Measurements from ENCODE around the gene SIRT7.
A peak's percentile ranks its signal among the peaks of the same experiment; 100 is the strongest.
"Not testable (repeated sequence)": the region's sequence is repeated elsewhere in the genome, so short reads cannot be mapped to it uniquely, and the experiment has no call there.

Gene SIRT7

GRCh38 chr17:81954131-81955057 lies 36.4 kb upstream of the SIRT7 start:
- DNase-seq, result no peak

GRCh38 chr17:81953443-81953842 lies 35.5 kb upstream of the SIRT7 start:
- not testable (repeated sequence) for DNase-seq

DNA sequence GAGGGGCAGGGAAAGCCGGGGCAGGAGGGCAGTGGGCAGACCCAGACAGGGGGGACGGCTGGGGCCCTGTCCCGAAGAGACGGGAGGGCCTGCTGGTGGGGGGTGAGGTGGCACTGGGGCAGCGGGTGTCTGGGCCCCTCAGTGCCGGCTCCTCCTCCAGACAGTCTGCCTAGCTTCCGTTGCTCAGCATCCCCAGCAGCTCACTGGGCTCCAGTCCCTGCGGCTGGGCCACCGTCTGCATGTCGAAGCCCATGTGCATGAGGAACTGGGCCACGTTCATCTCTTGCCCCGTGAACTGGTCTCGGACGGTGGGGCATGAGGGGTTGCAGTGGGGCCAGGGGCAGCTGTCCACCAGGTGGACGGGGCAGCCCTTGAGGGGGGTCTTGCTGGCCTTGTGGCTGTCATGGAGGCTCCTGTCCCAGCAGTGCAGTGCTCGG lies 34.8 kb upstream of the SIRT7 start:
- DNase-seq, result no peak

DNA sequence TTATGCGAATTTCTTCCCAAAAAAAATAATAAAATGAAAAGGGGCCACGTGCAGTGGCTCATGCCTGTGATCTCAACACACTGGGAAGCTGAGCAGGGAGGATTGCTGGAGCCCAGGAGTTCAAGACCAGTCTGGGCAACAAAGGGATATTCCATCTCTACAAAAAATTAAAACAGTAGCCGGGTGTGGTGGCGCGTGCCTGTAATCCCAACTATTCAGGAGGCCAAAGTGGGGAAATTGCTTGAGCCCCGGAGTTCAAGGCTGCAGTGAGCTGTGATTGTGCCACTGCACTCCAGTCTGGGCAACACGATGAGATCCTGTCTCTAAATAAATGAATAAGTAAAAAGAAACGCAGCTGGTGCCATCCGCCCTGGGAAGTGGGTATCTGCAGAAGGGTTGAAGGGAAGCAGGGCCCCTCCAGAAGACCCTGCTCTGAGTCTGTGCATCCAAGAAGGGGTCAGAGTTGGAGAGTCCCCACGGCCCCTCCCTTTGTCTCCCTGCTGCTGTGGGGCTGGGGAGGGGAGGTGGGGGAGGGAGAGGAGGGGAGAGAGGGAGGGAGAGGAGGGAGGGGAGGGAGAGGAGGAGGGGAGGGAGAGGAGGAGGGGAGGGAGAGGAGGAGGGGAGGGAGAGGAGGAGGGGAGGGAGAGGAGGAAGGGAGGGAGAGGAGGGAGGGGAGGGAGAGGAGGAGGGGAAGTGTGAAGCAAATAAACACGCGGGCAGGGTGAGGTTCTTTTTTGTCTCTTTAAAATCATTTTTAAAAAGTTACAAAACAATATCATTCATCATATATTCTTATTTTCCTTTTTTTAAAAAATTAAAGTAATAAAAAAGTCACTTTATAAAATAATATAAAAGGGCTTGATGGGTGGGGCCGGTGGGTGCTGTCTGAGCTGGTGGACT lies 34.1 kb upstream of the SIRT7 start:
- no peak for DNase-seq

- no peak for DNase-seq
Measured at GRCh38 chr17:81950501-81950900, 32.5 kb upstream of the SIRT7 start.

DNA sequence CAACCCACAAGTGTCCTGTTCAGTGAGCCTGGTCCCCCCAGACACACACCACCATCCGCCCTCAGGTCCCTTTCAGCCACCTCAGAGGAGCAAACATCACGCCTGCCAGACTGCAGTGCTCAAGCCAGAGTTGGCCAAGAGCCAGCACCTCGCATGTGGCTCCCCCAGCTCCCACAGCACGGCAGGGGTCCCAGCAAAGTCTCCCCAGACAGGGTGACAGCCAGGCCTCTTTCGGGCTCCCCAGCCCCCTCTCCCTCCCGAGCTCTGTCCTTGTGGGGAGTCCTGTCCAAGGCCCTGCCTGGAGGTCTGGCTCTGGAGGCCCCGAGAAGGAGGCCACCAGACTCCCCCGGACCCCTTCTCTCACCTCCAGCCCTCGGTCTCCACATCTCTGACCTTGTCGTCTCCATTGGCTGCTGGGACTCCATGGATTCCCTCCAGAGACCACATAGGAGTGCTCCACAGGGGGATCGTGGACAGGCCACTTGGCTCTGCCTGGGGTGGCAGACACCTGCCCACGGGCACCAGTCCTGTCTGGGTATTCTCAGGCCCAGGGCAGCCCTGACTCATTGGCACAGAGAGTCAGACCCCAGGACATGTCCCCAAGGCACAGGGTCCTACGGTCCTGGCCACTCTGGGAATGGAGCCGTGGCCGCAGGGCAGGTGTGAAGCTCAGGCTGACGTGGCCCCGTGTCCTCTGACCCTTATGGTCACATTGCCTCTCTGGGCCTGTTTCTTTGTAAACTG lies 30.8 kb upstream of the SIRT7 start:
- DNase-seq, result no peak

- DNase-seq, result no peak
Measured at GRCh38 chr17:81947189-81947588, 29.2 kb upstream of the SIRT7 start, which contains the start of gene MYADML2. Gene MYADML2, minus strand, starts transcription at chr17:81947233. Its CDS starts 5,492 bp downstream, at chr17:81941741.

DNA sequence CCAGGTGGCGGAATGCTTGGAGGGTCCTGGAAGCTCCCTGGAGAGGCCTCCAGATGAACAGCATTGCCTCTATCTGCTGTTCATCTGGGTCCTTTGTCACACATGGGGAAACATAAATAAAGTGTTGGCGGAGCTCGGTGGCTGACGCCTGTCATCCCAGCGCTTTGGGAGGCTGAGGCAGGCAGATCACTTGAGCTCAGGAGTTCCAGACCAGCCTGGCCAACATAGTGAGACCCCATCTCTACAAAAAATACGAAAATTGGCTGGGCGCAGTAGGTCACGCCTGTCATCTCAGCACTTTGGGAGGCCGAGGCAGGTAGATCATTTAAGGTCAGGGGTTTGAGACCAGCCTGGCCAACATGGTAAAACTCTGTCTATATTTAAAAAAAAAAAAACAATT lies 26.9 kb upstream of the SIRT7 start:
- DNase-seq, result no peak

DNA sequence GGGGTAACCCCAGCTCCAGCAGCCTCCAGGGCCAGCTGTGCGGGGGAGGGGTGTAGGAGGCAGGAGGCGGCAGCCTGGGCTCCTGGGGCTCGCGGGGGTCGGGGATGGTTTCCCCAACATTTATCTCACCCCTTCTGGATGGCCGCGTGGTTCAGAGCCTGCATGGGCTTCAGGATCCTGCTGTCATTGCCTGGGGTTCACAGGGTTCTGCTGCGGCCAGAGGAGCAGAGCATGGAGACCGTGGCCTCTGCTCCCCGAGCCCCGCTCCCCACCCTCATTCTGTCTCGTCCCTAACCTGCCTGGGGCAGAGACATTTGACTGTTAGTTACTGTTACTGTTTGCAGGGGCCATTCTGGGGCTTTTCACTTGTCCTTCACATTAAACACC lies 24.2 kb upstream of the SIRT7 start:
- no peak for DNase-seq

GRCh38 chr17:81941484-81942166 lies 23.6 kb upstream of the SIRT7 start:
- DNase-seq, result peak; percentile 23

DNA sequence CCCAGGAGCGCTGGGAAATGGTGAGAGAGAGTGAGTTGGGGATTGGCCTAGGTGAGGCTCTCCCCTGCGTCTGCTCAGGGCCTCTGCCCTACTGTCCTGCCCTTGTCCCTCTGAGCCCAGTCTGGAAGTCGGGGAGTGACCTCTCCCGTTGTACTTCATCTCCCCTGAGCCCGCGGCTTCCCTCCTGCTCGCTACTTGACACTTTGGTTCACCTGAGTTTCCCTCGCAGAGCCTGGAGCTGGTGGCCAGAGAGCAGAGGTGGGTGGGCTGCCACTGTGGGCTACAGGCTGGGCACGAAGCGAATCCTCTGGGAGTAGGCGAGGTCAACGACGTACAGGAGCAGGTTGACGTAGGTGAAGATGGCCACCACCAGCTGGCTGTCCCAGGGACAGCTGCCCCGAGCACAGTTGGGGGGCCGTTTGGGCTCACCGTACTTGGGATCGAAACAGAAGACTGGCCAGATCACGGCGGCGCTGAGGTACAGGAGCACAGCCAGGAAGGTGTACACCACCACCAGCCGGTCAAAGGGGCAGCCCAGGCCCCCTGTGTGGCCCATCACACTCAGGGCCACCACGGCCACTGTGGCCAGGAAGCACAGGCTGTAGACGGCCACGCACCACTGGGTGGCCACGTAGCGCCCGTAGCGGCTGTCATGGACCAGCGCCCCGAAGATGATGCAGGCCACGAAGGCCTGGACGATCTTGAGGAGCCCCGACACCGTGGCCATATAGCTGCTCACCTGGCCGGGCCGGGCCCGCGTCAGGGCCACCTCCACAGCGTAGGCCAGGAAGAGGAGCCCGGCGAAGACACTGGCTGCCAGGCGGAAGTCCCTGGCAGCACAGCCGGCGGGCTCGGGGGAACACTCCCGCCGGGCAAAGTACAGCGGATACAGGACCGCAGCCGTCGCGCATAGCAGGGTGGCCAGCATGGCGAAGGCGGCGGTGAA lies 22.8 kb upstream of the SIRT7 start:
- DNase-seq, result no peak

- no peak for DNase-seq
Measured at GRCh38 chr17:81939881-81940385, 22.0 kb upstream of the SIRT7 start.

GRCh38 chr17:81939218-81939617 lies 21.2 kb upstream of the SIRT7 start:
- no peak for DNase-seq

DNA sequence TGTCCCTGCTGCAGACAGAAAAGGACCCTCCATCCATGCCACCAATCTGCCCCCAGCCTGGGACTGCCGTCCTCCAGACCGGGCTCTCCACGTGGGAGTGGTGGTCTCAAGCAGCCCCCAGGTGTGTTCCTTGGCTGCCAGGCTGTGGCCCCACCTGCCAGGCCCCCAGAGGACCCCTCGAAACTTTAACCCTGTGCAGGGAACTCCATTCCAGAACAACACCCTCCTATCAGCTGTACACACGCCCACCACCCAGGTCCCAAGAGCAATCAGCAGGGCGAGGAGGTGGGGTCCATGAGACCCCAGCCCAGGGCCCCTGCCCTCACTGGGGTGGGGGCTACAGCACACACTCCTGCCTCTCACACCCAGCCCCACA lies 17.7 kb upstream of the SIRT7 start:
- no peak for DNase-seq

DNA sequence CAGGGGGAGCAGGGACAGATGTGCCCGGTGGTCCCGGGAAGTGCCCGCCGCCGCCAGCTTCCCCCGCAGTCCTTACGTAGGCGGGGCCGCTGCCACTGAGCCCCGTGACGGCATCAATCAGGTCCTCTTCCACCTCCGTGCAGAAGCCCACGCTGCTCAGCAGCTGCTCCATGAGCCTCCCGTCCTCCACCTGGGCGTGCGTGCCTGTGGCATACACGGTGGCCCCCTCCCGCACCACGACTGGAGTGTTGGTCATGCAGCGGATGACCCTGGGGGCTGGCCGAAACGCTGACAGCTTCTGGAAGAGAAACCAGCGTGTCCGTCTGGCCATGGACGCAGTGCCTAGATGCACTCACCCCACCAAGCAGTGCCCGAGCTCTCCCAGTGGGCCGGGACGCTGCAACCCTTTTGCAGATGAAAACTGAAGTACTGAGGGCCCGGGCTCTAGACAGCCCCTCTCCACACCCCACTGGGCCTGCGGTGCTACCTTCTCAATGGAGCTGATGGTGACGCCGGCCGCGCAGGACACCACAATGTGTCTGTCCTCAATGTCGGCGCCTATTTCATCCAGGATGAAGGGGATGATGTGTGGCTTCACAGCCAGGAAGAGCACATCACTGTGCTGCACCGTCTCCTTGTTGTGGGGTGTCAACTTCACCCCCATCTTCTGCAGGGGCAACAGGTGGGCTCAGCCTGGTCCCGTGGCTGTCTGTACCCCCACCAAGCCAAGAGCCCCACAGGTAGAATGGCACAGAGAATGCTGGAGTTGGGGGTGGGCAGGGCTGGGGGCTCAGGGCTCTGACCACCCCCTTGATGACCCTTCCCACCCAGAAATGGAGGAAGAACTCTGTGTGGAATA lies 17.1 kb upstream of the SIRT7 start:
- no peak for DNase-seq

DNA sequence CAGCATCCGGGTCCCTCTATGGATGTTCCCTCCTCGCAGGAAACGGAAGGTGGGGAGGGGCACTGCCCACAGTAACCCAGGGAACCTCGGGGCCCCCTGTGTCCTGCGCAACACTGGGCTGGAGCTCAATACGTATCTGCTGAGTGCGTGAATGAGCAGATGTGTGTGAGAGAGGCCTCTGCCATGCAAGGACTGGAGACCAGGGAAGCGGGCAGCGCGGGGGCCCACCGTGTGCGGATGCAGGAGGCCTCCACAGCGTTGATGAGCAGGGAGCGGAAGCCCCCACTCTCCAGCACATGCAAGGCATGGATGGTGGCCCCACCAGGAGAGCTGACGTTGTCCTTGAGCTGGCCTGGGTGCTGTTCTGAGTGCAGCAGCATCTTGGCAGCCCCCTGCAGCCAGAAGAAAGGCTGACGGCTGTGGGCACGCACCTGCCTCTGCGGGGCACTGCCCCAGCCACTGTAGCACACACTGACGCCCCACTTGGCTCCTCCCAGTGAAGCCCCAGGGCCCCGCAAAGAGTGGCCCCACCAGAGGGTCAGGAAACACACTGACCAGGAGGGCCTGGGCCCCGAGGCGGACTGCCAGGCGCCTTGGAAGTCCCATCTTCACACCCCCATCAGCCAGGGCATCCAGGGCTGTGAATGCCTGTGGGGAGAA lies 16.3 kb upstream of the SIRT7 start:
- no peak for DNase-seq

GRCh38 chr17:81933178-81933699 lies 15.3 kb upstream of the SIRT7 start:
- DNase-seq, result no peak

DNA sequence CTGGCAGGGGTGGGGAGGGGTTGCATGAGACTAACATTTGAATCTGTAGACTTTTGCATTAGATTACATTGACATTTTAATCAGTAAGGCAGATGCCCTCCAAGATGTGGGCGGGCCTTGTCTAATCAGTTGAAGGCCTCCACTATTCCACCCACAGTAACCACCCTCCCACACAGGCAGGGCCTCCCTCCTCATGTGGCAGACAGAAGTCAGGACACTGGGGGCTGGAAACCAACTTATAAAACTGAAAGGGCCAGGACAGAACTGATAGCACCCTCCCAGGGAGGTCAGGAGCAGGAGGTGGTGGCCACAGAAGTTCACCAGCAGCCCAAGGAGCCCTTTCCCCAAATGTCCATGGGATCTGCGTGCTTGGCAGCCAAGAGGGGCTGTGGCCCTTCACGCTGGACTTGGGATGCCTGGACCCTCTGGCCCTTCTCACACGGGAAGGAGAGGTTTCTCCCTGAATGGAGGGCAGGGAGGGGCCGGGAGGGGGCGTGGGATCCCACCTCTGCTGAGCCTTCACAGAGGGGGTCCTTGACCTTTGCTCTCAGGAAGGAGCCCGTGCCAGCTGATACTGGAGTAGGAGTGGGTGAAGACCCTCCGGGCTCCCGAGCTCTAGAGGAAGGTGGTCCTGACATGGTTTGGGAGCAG lies 14.5 kb upstream of the SIRT7 start:
- DNase-seq, result no peak

Data from NCI-H1092 treated with DMSO at 0.1 percent for 48 hours (cell line).